GM19099 (cell line): ENCODE data around the gene FKBP6.

Experiments
- POLR2A ChIP-seq: IDR thresholded peaks from 3 replicates; pipeline ENCODE4 v1.6.1; 2011; ENCODE audit warnings: low read depth; ENCODE audit not compliant: insufficient read length; ENCODE audit errors: extremely low read depth

Gene FKBP6

DNA sequence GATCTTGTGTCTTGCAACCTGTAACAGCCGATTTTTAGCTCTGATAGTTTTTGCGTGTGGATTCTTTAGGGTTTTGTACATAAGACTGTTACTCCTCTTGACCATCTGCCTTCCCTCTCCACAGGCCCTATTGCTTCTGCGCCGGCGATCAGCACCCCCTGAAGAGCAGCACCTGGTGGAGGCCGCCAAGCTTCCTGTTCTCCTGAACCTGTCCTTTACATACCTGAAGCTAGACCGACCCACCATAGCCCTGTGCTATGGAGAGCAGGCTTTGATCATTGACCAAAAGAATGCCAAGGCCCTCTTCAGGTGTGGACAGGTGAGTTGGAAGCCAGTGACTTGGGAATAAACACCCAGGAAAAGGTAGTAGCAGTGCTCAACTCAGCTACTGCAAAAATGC is 12.6 kb downstream of the FKBP6 start:
- TF ChIP-seq POLR2A: no peak

DNA sequence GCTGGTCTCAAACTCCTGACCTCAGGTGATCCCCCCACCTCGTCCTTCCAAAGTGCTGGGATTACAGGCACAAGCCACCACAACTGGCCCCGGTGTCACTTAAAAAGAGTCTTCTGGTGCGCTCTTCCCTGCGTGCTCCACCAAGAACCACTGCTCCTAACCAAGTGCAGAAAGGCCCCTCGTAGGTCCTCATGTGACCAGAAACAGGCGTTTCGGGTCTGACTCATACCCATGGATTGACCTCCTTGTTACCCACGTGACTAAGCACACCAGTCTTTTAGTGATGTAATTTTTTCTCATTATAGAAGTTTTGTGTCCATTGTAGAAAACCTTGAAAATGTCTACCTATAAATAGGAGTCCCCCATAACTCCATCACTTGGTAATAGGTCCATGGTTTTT is 13.9 kb downstream of the FKBP6 start:
- TF ChIP-seq POLR2A: no peak

DNA sequence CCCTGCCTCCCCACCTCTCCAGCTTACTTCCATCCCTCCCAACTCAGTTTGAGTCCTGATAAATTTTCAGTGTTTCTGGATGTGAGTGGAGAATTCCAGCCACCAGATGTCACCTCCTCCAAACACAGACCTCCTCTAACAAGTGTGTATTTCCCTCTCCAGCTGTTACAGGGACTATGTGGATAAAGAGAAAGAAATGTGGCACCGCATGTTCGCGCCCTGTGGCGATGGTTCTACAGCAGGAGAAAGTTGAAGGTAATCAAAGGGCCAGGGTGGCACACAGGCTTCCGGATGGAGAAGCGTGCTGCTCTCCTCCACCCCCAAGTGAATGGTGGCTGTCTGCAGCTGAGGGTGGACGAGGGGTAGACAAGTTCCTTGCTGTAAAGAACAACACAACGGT is 14.7 kb downstream of the FKBP6 start:
- TF ChIP-seq POLR2A: no peak

DNA sequence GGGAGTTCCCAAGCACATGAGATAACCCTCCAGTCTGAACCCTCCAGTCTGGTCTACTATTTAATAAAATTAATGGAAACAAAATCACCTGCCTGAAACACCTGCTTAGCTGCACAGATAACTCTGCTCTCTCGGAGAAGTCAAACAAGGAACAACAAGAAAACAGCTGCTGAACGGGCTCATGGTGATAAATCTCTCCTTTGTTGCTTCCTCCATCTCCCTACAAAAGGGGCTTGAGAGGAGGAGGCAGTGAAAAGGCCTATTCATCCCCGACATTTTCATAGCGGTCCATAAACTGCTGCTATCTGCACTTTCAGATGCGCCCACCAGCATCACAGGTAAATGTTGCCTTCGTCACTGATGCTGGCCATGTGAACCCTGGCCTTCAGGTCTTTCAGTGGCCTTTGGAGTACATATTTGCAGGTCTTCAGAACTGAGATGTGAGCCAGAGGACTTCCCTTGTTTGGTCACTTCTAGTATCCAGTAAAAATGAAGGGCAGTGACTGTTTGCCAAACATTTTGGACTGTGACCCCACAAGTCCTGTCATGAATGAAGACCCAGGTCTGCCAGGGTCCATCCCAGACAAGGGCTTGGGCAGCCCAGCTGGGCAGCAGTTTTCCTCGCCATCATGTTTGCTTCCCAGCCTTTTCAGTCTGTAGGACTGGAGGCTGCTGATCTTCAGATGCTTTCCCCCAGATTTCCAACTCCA is 15.9 kb downstream of the FKBP6 start:
- no peak for TF ChIP-seq POLR2A

DNA sequence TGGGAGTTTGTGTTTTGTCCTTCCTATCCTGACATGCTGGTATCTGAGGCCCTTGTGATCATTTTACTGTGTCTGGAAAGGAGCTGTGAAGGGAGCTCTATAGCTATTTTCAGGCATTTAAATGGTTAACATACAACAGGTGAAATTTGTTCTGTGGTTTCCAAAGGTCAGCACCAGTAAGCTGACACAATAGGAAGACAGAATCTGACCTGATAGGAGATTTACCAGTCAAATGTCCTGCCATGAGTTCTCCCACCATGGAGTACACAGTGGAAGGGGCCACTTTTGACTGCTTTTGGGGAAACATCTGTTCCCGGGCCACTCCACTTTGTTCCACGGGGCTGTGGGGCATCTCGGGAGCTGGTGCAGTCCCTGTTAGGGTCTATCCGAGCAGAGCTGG is 17.6 kb downstream of the FKBP6 start:
- TF ChIP-seq POLR2A: no peak

DNA sequence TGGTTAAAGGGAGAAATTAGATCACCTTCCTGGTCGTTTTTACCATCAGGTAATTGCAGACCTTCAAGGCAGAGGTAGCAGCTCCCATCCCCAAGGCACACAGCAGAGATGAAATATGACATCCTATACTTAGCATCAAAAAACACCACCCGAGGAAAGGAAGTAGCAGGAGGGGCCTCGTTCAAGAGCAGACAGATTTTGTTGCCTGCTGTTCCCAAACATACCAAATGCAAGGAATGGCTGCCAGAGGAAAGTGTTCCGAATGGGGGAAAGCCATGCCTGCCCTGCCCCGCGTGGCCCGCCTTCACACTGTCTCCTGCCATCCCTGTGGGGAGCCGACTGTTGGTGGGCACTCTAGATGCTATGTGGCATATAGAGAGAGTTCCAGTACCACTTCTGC is 18.0 kb downstream of the FKBP6 start:
- TF ChIP-seq POLR2A: no peak

DNA sequence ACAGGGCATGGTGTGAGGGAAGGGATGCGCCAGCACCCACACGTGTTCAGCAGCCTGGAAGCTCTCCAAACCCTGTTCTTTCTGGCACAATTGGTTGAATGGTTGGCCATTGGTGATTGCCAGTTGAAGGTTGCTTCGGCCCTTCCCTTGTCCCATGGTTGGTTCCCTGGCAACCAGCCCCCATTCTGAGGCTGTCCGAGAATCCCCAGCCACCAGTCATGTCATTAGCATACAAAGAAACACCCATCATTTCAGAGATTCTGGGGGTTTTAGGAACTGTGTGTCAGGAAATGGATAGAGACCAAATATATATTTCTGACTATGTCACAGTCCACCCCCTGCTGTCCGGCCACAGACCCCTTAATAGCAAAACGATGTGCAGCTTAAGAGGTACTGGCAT is 21.8 kb downstream of the FKBP6 start:
- no peak for TF ChIP-seq POLR2A

DNA sequence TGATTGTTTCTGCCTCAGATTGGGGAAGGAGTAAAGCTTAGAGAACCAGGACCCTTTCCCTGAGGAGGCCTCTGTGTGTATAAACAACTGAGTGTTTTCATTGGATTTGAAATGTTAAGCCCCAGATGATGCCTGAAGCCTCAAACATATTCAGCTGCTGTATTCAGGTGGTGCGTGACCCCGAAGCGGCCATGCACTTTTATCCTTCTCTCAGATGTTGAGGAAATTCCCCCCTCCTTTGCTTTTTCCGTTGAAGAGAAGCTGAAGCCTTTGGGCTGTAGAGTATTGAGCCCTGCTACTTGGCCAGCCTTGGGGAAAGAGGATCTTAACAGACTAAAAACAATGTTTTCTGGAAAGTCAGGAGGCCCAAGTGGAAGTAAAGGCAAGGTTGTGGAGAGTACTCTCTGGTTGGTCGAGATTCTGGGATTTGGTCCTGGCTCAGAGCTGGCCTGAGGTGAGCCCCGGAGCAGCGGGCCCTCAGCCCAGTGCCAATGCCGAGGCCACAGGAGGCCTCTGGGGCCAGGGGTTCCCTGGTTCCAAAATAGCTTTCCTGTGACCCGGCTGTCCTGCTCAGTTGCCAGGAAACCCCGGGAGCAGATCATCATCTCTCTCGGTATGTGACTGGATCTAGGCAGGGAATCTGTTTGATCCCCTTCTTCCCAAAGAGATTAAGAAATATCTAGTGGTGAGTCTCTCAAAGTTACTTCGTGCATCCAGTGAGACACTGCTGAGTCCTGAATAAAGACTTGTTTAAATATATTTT is 22.5 kb downstream of the FKBP6 start:
- no peak for TF ChIP-seq POLR2A

DNA sequence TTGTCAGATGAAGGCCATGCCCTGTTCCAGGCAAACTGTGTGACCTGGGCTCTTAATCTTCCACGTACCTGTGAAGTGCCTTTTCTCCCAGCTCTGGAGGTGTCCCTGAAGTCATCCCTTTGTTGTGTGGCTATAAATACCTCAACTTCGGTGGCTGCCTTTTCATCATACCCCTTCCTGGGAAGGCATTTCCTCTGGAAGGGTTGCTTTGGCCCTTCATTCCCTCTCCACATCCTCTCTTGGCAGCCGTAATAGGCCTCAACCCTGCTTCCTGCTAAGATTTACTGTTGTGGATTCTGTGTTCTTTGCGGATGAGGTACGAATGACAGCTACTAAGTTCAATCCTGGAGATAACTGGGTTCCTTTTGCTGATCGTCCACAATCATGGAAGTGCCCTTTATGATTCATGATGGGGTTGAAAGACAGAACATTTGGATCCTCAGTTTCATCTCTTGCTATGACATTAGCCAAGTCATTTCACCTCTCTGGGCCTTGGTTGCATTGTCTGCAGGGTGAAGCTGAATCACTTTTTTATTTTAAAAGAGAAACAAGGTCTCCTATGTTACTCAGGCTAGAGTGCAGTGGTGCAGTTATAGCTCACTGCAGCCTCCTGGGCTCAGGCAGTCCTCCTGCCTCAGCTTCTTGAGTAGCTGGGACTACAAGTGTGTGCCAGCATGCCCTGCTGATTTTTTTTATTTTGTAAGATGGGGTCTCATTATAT is 23.6 kb downstream of the FKBP6 start:
- TF ChIP-seq POLR2A: no peak

DNA sequence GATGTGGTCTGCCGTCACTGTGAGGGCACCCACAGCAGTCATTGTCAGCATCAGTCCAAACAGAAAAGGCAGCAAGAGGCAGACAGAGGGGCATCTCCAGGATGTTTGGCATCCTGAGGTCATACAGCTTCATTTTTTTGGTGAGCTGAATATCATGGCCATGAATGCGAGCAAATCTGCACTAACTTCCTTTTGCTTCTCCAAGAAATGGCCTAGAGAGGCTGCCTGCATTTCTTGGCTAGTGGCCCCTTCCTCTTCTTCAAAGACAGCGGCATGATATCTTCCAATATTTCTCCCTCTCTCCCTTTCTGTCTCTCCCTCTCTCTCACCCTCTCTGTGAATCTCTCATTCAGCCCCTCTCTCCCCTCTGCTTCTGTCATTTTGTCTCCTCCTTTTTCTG is 24.8 kb downstream of the FKBP6 start:
- no peak for TF ChIP-seq POLR2A

DNA sequence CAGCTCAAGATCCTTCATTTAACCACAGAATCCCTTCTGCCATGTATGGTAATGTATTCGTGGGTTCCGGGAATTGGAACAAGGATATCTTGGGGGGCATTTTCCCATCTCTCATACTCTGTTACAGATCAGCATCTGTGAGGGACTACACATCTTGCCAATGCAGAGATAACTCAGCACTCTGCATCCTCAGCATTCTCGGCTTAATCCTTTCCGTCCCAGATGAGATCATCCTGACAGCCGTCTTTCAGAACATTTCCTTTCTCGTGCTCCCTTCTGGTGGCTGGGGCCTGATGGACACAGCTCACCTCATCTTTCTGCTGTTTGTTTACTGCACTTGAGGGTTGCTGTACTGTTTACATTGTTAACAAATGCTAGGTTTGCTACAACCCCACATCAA is 25.3 kb downstream of the FKBP6 start:
- no peak for TF ChIP-seq POLR2A

DNA sequence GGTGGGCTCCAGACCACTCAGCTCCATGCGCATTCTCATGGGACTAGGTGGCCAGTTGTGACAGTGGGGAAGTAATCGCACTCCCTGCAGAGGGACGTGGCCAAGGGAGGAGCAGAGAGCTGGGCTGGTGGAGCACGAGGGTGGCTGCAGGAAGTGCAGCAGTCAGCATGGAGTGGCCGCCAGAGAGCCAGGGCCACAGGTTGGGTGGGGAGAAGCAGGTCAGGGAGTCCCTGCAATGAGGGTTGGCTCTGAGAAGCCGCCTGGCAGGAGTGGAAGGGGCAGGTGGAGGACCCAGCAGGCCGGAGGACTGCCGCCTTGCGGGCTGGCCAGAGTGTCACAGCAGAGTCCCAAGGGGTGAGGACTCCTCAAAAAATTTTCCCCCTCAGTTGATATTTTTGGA is 26.2 kb downstream of the FKBP6 start:
- TF ChIP-seq POLR2A: no peak

DNA sequence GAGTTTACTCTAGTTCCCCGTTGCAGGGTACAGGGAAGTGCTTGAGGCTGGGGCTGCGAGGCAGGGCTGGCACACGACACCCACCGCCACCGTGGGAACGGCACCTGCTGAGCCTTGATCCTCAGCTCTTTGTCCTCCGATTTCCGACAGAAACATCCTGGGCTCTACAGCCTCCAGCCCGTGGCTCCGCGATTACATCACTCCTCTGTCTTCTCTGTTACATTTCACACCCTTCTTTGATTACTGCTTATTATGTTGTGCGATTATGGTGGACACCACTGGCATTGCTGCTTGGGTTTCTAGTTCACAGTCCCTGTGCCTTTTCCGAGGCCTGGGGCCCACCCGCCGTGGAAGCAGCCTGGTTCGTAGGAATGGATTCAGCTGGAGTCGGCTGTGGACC is 26.9 kb downstream of the FKBP6 start:
- no peak for TF ChIP-seq POLR2A

DNA sequence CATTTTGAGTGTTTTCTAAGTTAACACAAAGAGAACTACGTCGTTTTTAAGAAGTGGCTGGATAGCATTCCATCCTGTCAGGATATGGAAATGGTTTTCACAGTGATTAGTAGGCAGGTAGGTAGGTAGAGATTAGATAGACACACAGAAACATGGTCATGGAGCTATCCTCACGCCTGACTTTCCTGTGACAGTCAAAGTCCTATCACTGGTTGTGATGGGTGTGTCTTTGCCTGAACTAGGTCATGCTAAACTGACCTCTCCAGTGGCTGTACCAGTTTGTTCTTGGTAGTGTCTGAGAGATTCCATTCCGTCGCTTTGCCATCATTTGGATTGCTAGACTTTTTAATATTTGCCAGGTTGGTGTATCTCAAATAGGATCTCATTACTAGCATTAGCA is 28.2 kb downstream of the FKBP6 start:
- TF ChIP-seq POLR2A: no peak

DNA sequence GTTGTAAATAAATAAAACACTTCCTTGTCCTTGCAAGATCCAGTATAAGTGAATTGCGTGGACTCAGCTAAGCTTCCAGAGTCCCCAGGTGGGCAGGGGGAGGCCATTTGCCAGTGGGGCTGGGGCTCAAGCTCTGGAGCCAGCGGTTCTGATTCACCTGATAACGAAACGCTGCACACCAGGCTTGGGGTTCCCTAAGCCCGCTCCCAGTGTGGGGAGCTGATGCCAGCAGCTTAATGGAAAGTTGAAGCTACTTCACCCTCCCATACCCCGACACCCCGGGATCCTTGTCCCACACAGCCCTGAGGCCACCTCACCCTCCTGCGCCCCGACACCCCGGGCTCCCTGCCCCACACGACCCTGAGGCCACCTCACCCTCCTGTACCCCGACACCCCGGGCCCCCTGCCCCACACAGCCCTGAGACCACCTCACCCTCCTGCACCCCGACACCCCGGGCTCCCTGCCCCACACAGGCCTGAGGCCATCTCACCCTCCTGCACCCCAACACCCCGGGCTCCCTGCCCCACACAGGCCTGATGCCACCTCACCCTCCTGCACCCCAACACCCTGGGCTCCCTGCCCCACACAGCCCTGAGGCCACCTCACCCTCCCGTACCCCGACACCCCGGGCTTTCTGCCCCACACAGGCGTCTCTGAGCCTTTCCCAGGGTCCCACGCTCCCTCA is 30.8 kb downstream of the FKBP6 start:
- no peak for TF ChIP-seq POLR2A
